Ascending aorta (tissue), 2 donors: Measurements from ENCODE around the gene RLIM. TPM values are rescaled to one million over a fixed set of nuclear protein-coding genes. Genes with fewer than 3 reads are reported as not detected.
"Not testable (repeated sequence)": the region's sequence is repeated elsewhere in the genome, so short reads cannot be mapped to it uniquely, and the experiment has no call there.

ENCODE experiments used
- DNase-seq, 2 donors: peaks; one replicate each; pipeline ENCODE4 v3.0.0-alpha.2; 2019; ENCODE audit warnings: low spot score in 2 of 2
- H3K27ac ChIP-seq, 2 donors: fragments of 200-600 bp; sonication (generic); one replicate each; pipeline ENCODE4 v1.5.1; 2016 to 2017; ENCODE audit warnings: mild to moderate bottlenecking in 1 of 2
- H3K27me3 ChIP-seq: fragments of 200-600 bp; sonication (generic); one replicate; pipeline ENCODE4 v1.5.1; 2017
- H3K36me3 ChIP-seq, 2 donors: fragments of 200-600 bp; sonication (generic); one replicate each; pipeline ENCODE4 v1.5.1; 2016
- H3K4me1 ChIP-seq, 2 donors: fragments of 200-600 bp; sonication (generic); one replicate each; pipeline ENCODE4 v1.5.1; 2016 to 2017; ENCODE audit warnings: mild to moderate bottlenecking in 1 of 2
- H3K4me3 ChIP-seq, 2 donors: fragments of 200-600 bp; sonication (generic); one replicate each; pipeline ENCODE4 v1.5.1; 2016 to 2017; ENCODE audit warnings: mild to moderate bottlenecking in 1 of 2
- H3K9me3 ChIP-seq, 2 donors: fragments of 200-600 bp; sonication (generic); one replicate each; pipeline ENCODE4 v1.5.1; 2016
- intact Hi-C: fragments of 100-400 bp; cut with DNase I; formaldehyde crosslinking; loops from one replicate; pipeline ENCODE4 v1.15.1; 2023
- total RNA-seq: library from RNA; depleted of rRNA; stranded (reverse); fragments of >200 nt; gene quantifications from one replicate; pipeline ENCODE4 v1.1.0, GENCODE V29; 2016
- TF ChIP-seq, protein P1 (sequence below), 3 experiments: fragments of 200-600 bp in 2 of 3; fragments of 450-650 bp in 1 of 3; sonication (generic) in 2 of 3; IDR thresholded peaks; one replicate each; pipeline ENCODE4 v1.5.1; 2016 to 2019; ENCODE audit warnings: antibody characterized with exemption in 3 of 3, mild to moderate bottlenecking in 1 of 3, moderate library complexity in 1 of 3

RLIM gene, protein sequence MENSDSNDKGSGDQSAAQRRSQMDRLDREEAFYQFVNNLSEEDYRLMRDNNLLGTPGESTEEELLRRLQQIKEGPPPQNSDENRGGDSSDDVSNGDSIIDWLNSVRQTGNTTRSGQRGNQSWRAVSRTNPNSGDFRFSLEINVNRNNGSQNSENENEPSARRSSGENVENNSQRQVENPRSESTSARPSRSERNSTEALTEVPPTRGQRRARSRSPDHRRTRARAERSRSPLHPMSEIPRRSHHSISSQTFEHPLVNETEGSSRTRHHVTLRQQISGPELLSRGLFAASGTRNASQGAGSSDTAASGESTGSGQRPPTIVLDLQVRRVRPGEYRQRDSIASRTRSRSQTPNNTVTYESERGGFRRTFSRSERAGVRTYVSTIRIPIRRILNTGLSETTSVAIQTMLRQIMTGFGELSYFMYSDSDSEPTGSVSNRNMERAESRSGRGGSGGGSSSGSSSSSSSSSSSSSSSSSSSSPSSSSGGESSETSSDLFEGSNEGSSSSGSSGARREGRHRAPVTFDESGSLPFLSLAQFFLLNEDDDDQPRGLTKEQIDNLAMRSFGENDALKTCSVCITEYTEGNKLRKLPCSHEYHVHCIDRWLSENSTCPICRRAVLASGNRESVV
- 11.9 TPM for total RNA-seq

DNA sequence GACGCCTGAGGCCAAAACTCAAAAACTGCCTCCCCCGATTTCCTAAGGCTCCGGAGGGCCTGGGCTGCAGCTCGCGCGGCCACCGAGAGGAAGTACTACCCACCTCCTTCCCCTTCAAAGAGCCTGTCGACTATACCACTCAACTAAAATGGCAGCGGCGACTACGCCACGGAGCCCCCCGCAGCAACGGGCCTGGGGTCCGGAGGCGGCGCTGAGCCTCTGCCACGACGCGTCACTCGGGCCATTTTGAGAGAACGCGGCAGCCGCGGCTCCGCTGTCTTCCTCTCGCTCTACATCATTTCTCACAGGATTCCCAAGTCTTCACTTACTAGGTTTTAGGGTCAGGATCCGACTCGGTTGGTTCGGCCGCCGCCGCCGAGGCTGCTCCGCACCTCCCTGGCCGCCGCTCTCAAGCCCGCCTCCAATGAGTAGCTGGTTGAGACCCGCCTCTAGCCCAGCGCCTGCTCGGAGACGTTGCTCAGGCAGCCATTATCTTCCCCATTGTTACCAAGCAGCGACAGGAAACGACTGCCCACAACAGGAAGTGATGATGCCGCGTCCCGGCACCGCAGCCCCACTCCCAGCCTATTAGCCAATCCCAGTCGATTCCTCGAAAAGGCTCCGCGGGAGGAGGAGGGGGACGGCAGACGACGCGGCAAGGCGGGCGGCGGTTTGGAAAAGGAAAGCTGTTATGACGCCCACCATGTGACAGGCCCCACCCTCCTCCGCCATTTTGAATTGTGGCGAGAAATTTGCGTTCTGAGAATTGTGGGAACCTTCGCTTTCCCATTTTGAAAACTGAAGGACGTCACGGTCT lies at the start of gene RLIM:
TSS of gene RLIM (minus strand) at position 532 of the 817 bp plus-strand sequence. CDS start 18,647 bp downstream, outside the sequence.
- H3K4me1 ChIP-seq = no peaks in the 10 kb centered on the region
- H3K36me3 ChIP-seq = peaks cover 0 to 4% of the 10 kb centered on the region in 2 donors
- H3K4me3 ChIP-seq = peak within 1 kb of the TSS; percentile 66 to 79
- H3K9me3 ChIP-seq = no peaks in the 10 kb centered on the region
- DNase-seq = peak; percentile 89 to 96
- no peaks in the 10 kb centered on the region for H3K27me3 ChIP-seq
- TF ChIP-seq, protein P1, sequence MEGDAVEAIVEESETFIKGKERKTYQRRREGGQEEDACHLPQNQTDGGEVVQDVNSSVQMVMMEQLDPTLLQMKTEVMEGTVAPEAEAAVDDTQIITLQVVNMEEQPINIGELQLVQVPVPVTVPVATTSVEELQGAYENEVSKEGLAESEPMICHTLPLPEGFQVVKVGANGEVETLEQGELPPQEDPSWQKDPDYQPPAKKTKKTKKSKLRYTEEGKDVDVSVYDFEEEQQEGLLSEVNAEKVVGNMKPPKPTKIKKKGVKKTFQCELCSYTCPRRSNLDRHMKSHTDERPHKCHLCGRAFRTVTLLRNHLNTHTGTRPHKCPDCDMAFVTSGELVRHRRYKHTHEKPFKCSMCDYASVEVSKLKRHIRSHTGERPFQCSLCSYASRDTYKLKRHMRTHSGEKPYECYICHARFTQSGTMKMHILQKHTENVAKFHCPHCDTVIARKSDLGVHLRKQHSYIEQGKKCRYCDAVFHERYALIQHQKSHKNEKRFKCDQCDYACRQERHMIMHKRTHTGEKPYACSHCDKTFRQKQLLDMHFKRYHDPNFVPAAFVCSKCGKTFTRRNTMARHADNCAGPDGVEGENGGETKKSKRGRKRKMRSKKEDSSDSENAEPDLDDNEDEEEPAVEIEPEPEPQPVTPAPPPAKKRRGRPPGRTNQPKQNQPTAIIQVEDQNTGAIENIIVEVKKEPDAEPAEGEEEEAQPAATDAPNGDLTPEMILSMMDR (IDR thresholded peaks at IDR 0.05) = no peak
- intact Hi-C loops = loop anchor here (1.0 to 10.0 kb wide), 6 partner anchors 77 to 980 kb away; partner anchors contain the start of genes ABCB7, NEXMIF, SLC16A2 and UPRT
- peak within 1 kb of the TSS; percentile 98 for H3K27ac ChIP-seq

DNA sequence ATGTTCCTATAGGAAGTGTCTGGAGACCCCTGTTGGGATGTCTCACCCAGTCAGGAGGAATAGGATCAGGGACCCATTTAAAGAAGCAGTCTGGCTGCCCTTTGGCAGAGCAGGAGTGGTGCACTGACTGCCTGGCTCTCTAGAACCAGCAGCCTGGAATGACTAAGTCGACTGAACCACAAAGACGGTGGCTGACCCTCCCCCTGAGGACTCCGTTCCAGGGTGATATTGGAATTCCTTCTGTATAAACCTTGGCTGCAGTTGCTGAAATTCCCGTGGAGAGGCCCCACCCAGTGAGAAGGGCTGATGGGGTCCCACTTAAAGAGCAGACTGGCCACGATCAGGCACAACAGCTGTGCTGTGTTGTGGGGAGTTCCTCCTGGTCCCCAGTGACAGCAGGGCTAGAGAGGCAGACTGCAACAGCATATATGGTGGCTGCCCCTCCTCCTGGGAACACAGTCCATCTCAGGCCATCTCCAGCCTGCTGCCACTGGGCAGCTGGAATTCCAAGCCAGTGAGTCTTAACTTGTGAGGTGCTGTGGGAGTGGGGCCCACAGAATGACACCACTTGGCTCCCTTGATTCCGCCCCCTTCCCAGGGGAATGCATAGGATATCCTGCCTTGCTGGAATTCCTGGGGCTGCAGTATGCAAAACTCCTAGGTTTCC lies 41.8 kb upstream of the RLIM start:
- Histone ChIP-seq H3K4me3 (no peak overlapping the region), H3K36me3 (no peaks in the 10 kb centered on the region), H3K27ac (no peak overlapping the region), H3K27me3 (no peaks in the 10 kb centered on the region), H3K4me1 (no peaks in the 10 kb centered on the region), H3K9me3 (no peaks in the 10 kb centered on the region)
- DNase-seq = no peak
- intact Hi-C loops = no loop called here
- TF ChIP-seq, protein P1 (IDR thresholded peaks at IDR 0.05) = no peak

DNA sequence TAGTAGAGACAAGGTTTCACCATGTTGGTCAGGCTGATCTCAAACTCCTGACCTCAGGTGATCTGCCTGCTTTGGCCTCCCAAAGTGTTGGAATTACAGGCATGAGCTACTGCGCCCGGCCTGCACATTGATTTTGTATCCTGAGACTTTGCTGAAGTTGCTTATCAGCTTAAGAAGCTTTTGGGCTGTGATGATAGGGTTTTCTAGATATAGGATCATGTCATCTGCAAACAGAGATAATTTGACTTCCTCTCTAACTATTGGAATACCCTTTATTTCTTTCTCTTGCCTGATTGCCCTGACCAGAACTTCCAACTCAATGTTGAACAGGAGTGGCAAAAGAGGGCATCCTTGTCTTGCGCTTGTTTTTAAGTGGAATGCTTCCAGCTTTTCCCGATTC lies 40.5 kb upstream of the RLIM start:
- H3K4me1 ChIP-seq, H3K36me3 ChIP-seq, H3K4me3 ChIP-seq, intact Hi-C loops, DNase-seq, H3K27ac ChIP-seq, H3K9me3 ChIP-seq, H3K27me3 ChIP-seq: not testable (repeated sequence)

DNA sequence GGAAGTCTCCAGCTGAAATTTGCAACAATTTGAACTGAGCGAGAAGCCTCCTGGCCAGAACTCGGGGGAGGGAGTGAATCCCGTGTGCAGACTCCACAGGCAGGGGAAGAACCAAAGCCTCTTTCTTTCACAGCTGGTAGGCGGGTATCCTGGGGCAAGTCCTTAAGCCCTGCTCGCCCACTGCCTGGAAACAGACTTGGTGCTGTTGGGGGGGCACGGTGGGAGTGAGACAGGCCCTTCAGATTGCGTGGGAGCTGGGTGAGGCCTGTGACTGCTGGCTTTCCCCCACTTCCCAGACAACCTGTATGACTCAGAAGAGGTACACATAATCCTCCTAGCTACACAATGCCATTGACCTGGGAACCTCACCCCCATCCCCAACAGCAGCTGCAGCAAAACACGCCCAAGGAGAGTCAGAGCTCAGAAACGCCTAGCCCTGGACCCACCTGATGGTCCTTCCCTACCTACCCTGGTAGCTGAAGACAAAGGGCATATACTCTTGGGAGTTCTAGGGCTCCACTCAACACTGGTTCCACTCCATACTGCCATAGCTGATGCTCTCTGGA lies 22.4 kb upstream of the RLIM start:
- no peaks in the 10 kb centered on the region for H3K9me3 ChIP-seq
- DNase-seq = no peak
- no peaks in the 10 kb centered on the region for H3K4me1 ChIP-seq
- TF ChIP-seq, protein P1 (IDR thresholded peaks at IDR 0.05) = no peak
- no peaks in the 10 kb centered on the region for H3K27me3 ChIP-seq
- intact Hi-C loops = no loop called here
- H3K36me3 ChIP-seq = no peaks in the 10 kb centered on the region
- H3K27ac ChIP-seq = no peak overlapping the region
- H3K4me3 ChIP-seq = no peak overlapping the region

DNA sequence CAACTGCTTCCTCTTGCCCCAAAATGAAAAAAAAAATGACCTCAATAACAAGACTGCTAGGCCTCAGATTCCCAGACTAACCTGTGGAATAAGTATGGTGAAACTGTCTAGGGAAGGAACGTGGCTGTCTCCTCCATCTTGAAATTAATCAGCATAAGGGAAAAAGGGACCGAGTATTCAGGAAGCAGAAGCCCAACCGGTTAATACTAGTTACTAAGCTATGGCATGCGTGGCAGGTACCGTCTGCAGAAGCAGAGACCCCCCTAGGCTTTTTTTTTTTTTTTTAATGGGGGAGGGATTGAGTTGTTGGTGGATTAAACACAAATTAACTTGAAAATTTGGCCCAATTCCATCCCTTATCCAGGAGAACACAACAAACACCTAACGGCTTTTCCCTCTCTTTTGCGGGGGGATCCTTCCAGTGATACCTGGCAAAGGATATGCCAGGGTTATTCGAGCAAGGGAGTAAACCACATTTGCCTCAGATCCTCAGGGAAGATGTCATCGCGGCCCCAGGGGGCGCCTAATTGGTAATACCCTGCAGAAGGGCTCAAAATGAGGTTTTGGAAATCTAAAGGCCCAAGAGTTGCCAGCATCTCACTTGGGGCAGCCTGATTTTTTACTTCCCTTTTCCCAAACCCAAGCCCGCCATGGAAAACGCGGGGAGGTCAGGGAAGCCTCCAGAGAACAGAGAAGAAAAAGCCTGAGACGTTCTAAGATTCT lies 893 bp downstream of the RLIM start:
- intact Hi-C loops = loop anchor here (1.0 to 10.0 kb wide), 6 partner anchors 76 to 981 kb away; partner anchors contain the start of genes ABCB7, NEXMIF, SLC16A2 and UPRT
- peaks cover 0 to 4% of the 10 kb centered on the region in 2 donors for H3K36me3 ChIP-seq
- no peak for DNase-seq

More for the DNA sequence above, 893 bp downstream of the RLIM start:
- Histone ChIP-seq H3K4me1 (no peaks in the 10 kb centered on the region), H3K9me3 (no peaks in the 10 kb centered on the region), H3K4me3 (peak overlapping the region; percentile 66 to 79), H3K27me3 (no peaks in the 10 kb centered on the region), H3K27ac (peak overlapping the region; percentile 98)
- TF ChIP-seq, protein P1 (IDR thresholded peaks at IDR 0.05) = no peak
